Activated T-helper 17 cell treated with anti-CD3 and anti-CD28 coated beads, Interleukin-2, amount 50 U/mL, for 72 hours (primary cell): Measurements from ENCODE around the gene PRKCE. TPM values are rescaled to one million over a fixed set of nuclear protein-coding genes. Genes with fewer than 3 reads are reported as not detected.
A peak's percentile ranks its signal among the peaks of the same experiment; 100 is the strongest.

Experiments used
- ATAC-seq: fragments of 150-1000 bp; cut with Tn5 transposase; replicated peaks from 2 replicates; pipeline ENCODE4 v1.10.0; 2021; ENCODE audit warnings: mild to moderate bottlenecking, moderate library complexity
- H3K27ac Mint-ChIP-seq: one replicate; pipeline ENCODE4 v1.8.0; 2022; ENCODE audit warnings: mixed read lengths
- H3K27me3 Mint-ChIP-seq: one replicate; pipeline ENCODE4 v1.8.0; 2022; ENCODE audit warnings: mixed read lengths
- H3K36me3 Mint-ChIP-seq: one replicate; pipeline ENCODE4 v1.8.0; 2022; ENCODE audit warnings: low read depth, mild to moderate bottlenecking, mixed read lengths
- H3K4me1 Mint-ChIP-seq: one replicate; pipeline ENCODE4 v1.8.0; 2022; ENCODE audit warnings: mixed read lengths
- H3K4me3 Mint-ChIP-seq: one replicate; pipeline ENCODE4 v1.8.0; 2022; ENCODE audit warnings: mild to moderate bottlenecking, mixed read lengths
- H3K9me3 Mint-ChIP-seq: one replicate; pipeline ENCODE4 v1.8.0; 2022; ENCODE audit warnings: mixed read lengths
- total RNA-seq, 2 donors: library from RNA; stranded (reverse); gene quantifications; one replicate each; pipeline ENCODE4 v1.2.3, GENCODE V29; 2022

Gene PRKCE
- total RNA-seq, 2 donors from 2014 or later, result 15.9 to 16.6 TPM

DNA sequence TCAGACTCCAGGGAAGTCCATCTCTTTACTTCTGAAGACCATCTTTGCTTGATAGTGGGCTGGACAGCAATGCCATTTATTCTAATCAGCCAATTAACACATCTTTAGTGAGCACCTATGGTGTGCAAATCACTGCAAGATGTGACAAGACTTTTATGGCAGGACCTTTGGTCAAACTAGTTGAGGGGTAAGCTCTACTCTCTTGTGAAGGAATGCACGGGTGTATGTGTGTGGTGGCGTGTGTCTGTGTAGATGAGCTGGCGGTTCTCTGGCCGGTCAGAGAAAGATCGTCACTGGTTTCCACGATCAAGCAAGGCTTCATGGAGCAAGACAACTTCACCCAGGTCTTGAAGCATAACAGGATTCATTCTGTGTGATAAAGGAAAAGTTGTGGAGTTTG is 364.6 kb downstream of the PRKCE start:
- H3K9me3 Mint-ChIP-seq, result no peaks in the 10 kb centered on the region
- H3K27me3 Mint-ChIP-seq, result no peaks in the 10 kb centered on the region
- H3K27ac Mint-ChIP-seq, result peak overlapping the region; percentile 52
- H3K4me3 Mint-ChIP-seq, result peak overlapping the region; percentile 19
- peaks cover 39% of the 10 kb centered on the region for H3K36me3 Mint-ChIP-seq
- ATAC-seq, result no peak
- peaks cover 6% of the 10 kb centered on the region for H3K4me1 Mint-ChIP-seq

DNA sequence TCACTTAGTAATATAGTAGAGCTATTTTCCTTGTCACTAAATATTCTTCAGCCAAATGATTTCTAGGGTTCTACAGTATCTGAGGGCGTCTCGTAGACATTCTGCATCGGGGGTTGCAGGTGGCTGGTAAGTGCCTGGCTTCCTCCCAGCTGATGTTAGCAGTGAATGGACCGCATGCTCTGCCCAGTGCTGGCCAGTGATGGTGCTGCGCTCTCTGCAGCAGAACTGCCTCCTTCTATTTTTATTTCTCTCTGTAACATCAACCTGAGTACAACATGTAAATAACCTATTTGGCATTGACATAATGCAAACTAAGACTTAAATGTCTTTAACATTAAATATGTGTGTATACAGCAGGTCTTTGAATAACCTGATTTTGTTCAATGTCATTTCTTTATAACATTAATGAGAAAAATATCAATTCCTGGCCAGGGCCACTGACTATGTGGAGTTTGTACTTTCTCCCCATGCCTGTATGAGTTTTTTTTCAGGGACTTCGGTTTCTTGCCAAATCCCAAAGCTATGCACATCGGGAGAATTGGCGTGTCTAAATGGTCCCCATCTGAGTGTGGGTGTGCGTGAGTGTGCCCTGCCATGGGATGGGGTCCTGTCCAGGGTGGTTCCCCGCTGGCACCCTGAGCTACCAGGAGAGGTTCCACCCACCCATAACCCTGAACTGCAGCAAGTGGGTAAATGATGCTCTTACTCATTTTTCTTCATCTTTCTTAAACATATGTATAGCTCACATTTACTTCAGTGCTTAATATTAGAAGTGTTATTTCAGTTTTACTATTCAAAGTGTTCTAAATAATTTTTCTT is 367.5 kb downstream of the PRKCE start:
- H3K4me1 Mint-ChIP-seq, result peaks cover 6% of the 10 kb centered on the region
- H3K27me3 Mint-ChIP-seq, result no peaks in the 10 kb centered on the region
- ATAC-seq, result peak; percentile 69
- H3K9me3 Mint-ChIP-seq, result no peaks in the 10 kb centered on the region
- peak overlapping the region; percentile 58 for H3K27ac Mint-ChIP-seq
- H3K36me3 Mint-ChIP-seq, result peaks cover 39% of the 10 kb centered on the region
- H3K4me3 Mint-ChIP-seq, result peak overlapping the region; percentile 6

- H3K9me3 Mint-ChIP-seq, result no peaks in the 10 kb centered on the region
Observed at GRCh38 chr2:46020416-46020815, 368.9 kb downstream of the PRKCE start.

GRCh38 chr2:46023165-46023854 is 371.8 kb downstream of the PRKCE start:
- Mint-ChIP-seq H3K4me3 (peak overlapping the region; percentile 10), H3K27ac (peak overlapping the region; percentile 87), H3K36me3 (peaks cover 39% of the 10 kb centered on the region), H3K4me1 (peaks cover 6% of the 10 kb centered on the region), H3K27me3 (no peaks in the 10 kb centered on the region), H3K9me3 (no peaks in the 10 kb centered on the region)
- ATAC-seq, result peak; percentile 63

More at GRCh38 chr2:46020416-46020815, 368.9 kb downstream of the PRKCE start:
- ATAC-seq, result no peak
- peaks cover 39% of the 10 kb centered on the region for H3K36me3 Mint-ChIP-seq
- no peaks in the 10 kb centered on the region for H3K27me3 Mint-ChIP-seq
- peak overlapping the region; percentile 6 for H3K4me3 Mint-ChIP-seq
- H3K27ac Mint-ChIP-seq, result peak overlapping the region; percentile 58
- H3K4me1 Mint-ChIP-seq, result peaks cover 6% of the 10 kb centered on the region

DNA sequence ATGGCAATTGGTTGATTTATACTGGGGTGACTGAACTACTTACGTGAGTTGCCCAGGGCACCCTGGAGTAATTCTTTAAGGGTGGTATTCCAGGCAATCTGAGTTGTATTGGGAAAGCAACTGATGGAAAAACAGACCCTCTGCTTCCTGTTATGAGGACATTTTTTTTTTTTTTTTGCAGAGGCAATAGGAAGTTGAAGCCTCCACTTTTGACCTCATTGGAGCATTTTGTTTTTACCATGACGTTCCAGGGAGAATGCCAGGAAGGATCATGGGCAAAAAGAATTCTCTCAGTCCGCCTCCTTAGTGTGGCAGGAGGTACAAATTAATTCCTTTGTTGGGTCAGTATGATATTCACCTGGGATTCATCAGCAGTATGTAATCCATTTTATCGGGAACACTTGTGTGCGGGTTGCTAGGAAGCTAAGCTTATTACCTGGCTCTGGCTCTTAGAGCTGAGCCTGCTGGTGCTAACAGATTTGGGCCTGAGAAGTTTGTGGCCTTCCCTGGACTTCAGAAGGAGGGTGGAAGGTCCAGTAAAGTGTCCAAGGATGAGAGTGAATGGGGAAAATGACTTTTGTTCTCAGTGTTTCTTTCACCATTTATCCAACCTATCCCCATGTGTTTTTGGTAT is 372.8 kb downstream of the PRKCE start:
- H3K27me3 Mint-ChIP-seq, result no peaks in the 10 kb centered on the region
- no peaks in the 10 kb centered on the region for H3K9me3 Mint-ChIP-seq
- no peak for ATAC-seq
- H3K27ac Mint-ChIP-seq, result peak overlapping the region; percentile 37
- peaks cover 6% of the 10 kb centered on the region for H3K4me1 Mint-ChIP-seq
- peaks cover 30% of the 10 kb centered on the region for H3K36me3 Mint-ChIP-seq
- H3K4me3 Mint-ChIP-seq, result no peak overlapping the region

DNA sequence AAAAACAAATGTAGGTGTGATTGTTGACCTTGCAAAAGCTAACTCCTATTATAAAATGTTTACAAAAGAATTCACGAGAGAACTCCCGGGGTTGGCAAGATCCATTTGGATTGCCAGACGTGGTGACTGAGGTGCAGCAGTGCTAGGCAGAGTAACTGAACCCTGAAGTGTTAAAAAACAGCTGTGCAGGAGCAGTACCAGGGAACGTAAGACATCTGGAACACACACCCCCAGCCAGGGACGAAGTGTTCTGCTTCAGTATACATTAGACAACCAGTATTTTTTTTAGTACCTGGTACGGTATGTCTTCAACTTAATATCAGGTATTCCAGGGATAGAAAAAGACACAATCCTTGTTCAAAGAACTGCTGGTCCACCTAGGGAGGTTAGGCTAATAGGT is 373.6 kb downstream of the PRKCE start:
- Mint-ChIP-seq H3K4me3 (no peak overlapping the region), H3K9me3 (no peaks in the 10 kb centered on the region), H3K4me1 (peaks cover 6% of the 10 kb centered on the region), H3K36me3 (peaks cover 23% of the 10 kb centered on the region), H3K27me3 (no peaks in the 10 kb centered on the region), H3K27ac (peak overlapping the region; percentile 37)
- ATAC-seq, result no peak

- Mint-ChIP-seq H3K27ac (peak overlapping the region; percentile 3), H3K4me3 (no peak overlapping the region), H3K27me3 (no peaks in the 10 kb centered on the region), H3K9me3 (no peaks in the 10 kb centered on the region), H3K4me1 (peaks cover 3% of the 10 kb centered on the region), H3K36me3 (peaks cover 21% of the 10 kb centered on the region)
- no peak for ATAC-seq
Observed at GRCh38 chr2:46025676-46026075, 374.2 kb downstream of the PRKCE start.

DNA sequence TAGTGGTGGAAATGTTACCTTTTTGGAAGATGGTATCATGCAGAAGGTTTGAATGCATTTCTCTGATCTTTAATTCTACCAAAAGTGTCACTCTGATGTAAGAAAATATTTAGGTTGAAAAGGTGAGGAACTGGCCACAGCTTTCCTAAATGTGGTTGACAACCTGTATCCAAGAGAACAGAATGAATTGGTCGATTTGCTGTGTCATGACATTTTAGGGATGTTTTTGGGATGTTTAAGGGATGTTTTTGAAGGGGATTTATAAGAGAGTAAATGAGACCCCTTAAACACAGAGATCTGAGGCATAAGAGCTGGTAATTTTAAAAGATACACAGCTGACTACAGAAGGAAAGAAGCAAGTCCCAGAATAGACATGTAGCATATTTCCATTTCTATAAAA is 375.0 kb downstream of the PRKCE start:
- H3K9me3 Mint-ChIP-seq, result no peaks in the 10 kb centered on the region
- peaks cover 5% of the 10 kb centered on the region for H3K4me1 Mint-ChIP-seq
- no peak for ATAC-seq

GRCh38 chr2:46029332-46029811 is 377.9 kb downstream of the PRKCE start:
- H3K27me3 Mint-ChIP-seq, result peaks cover 3% of the 10 kb centered on the region

More for the DNA sequence above, 375.0 kb downstream of the PRKCE start:
- no peak overlapping the region for H3K4me3 Mint-ChIP-seq
- H3K27me3 Mint-ChIP-seq, result peaks cover 3% of the 10 kb centered on the region
- H3K36me3 Mint-ChIP-seq, result peaks cover 28% of the 10 kb centered on the region
- H3K27ac Mint-ChIP-seq, result peak overlapping the region; percentile 3

DNA sequence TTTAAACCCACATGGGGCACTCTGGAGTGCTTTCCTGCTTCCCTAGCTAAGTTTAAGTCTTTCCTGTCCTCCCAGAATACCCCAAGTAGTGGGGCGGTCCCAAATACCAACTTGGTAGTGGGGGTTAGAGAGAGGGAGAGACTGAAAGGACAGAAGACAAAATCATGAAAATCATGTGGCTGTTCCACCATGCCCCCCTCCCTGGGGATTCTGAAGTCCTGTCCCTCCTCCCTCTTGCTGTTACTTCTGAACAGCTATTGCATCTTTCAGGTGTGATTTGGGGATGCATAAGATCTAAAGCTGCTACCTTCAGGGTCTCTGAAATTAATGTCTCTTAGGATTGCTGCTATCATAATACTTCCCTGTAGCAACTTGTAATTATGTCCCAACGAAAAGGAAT is 378.9 kb downstream of the PRKCE start:
- no peak for ATAC-seq
- H3K9me3 Mint-ChIP-seq, result no peaks in the 10 kb centered on the region
- H3K27ac Mint-ChIP-seq, result peak overlapping the region; percentile 94
- H3K27me3 Mint-ChIP-seq, result peaks cover 3% of the 10 kb centered on the region
- H3K4me3 Mint-ChIP-seq, result peak overlapping the region; percentile 65
- H3K4me1 Mint-ChIP-seq, result peaks cover 23% of the 10 kb centered on the region
- H3K36me3 Mint-ChIP-seq, result peaks cover 14% of the 10 kb centered on the region

More at GRCh38 chr2:46029332-46029811, 377.9 kb downstream of the PRKCE start:
- H3K9me3 Mint-ChIP-seq, result no peaks in the 10 kb centered on the region
- H3K27ac Mint-ChIP-seq, result peak overlapping the region; percentile 23
- peaks cover 23% of the 10 kb centered on the region for H3K4me1 Mint-ChIP-seq
- peaks cover 14% of the 10 kb centered on the region for H3K36me3 Mint-ChIP-seq
- no peak overlapping the region for H3K4me3 Mint-ChIP-seq
- ATAC-seq, result no peak

DNA sequence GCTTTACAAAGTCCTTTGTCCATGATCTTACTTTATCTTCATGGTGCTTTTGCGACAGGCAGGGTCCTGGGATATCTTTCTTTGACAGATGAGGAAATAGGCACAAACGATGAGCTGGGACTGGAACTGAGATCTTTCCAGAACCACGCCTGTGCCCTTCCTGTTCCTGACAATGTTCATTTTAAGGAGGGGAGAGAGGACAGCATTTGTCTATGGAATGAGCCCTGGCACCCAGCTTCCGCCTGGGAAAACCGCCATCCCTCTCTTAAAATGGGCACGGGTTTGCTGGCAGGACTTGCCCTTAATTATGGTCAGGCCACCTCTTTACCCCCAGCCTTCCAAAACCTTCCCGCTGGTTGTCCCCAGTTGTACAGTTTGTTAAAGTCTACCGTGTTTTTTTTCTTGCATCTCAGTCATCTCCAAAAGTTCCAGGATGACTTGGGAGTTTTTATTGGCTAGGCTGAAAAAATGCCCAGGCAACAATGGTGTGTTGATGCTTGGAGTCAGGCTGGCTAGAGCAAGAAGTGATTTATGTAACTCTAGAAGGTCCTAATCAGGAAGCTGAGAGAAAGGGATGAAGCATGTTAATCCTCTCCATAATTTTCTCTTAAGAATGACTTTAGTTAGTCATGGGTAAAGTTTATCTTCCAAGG is 380.8 kb downstream of the PRKCE start:
- Mint-ChIP-seq H3K4me1 (peaks cover 23% of the 10 kb centered on the region), H3K4me3 (peak overlapping the region; percentile 65), H3K27me3 (peaks cover 3% of the 10 kb centered on the region), H3K27ac (peak overlapping the region; percentile 94), H3K36me3 (peaks cover 14% of the 10 kb centered on the region), H3K9me3 (no peaks in the 10 kb centered on the region)
- no peak for ATAC-seq

- Mint-ChIP-seq H3K27ac (peak overlapping the region; percentile 94), H3K4me3 (peak overlapping the region; percentile 47), H3K4me1 (peaks cover 23% of the 10 kb centered on the region), H3K9me3 (no peaks in the 10 kb centered on the region), H3K27me3 (peaks cover 3% of the 10 kb centered on the region), H3K36me3 (peaks cover 14% of the 10 kb centered on the region)
- ATAC-seq, result peak; percentile 92
Observed at GRCh38 chr2:46032996-46033395, 381.5 kb downstream of the PRKCE start.

- Mint-ChIP-seq H3K27ac (peak overlapping the region; percentile 64), H3K4me1 (peaks cover 23% of the 10 kb centered on the region), H3K9me3 (no peaks in the 10 kb centered on the region), H3K36me3 (peaks cover 14% of the 10 kb centered on the region), H3K27me3 (peaks cover 3% of the 10 kb centered on the region), H3K4me3 (no peak overlapping the region)
- ATAC-seq, result no peak
Observed at GRCh38 chr2:46034535-46034934, 383.1 kb downstream of the PRKCE start.

- no peaks in the 10 kb centered on the region for H3K27me3 Mint-ChIP-seq
- peaks cover 19% of the 10 kb centered on the region for H3K4me1 Mint-ChIP-seq
- no peaks in the 10 kb centered on the region for H3K36me3 Mint-ChIP-seq
- no peaks in the 10 kb centered on the region for H3K9me3 Mint-ChIP-seq
- no peak overlapping the region for H3K4me3 Mint-ChIP-seq
- no peak overlapping the region for H3K27ac Mint-ChIP-seq
- ATAC-seq, result no peak
Observed at GRCh38 chr2:46036929-46037328, 385.5 kb downstream of the PRKCE start.
